ENCODE measurements around the gene HPD. TPM values are rescaled to one million over a fixed set of nuclear protein-coding genes. Genes with fewer than 3 reads are reported as not detected.
"Not testable (repeated sequence)": the region's sequence is repeated elsewhere in the genome, so short reads cannot be mapped to it uniquely, and the experiment has no call there.

The HPD gene
- total RNA-seq, 4 donors from 2014 or later: 2.0 to 5.0 (median 2.0) TPM; not detected in 1

- in situ Hi-C loops (cut with MboI; ENCODE audit: low sequenced_read_pairs in 4 of 4): loop anchor here in 3 of 4 donors (5.0 to 10.0 kb wide), 3 partner anchors 91 to 99 kb away; partner anchors contain the start of gene PSMD9 (in 3 of the 3)
- H3K36me3 ChIP-seq: no peaks in the 10 kb centered on the region
- peaks cover 55 to 56% of the 10 kb centered on the region in 2 donors for H3K4me1 ChIP-seq
- no peaks in the 10 kb centered on the region for H3K27me3 ChIP-seq
- peak; percentile 47 to 58 for ATAC-seq
- H3K9me3 ChIP-seq: no peaks in the 10 kb centered on the region
- peak; percentile 80 to 88 for DNase-seq
- intact Hi-C loops (cut with DNase I; ENCODE audit: low total_unique reads): loop anchor here (1.0 to 2.0 kb wide), 4 partner anchors 17 to 97 kb away; partner anchors contain the start of genes PSMD9 and TMEM120B
- H3K4me3 ChIP-seq: peak overlapping the region; percentile 56 to 73 (median 59)
- peak; percentile 99 to 100 (median 100) for TF ChIP-seq CTCF (IDR thresholded peaks at IDR 0.05 in 4 of 5, conservative IDR thresholded peaks at IDR 0.05 in 1 of 5)
- no peak for TF ChIP-seq POLR2A (IDR thresholded peaks at IDR 0.05)
- H3K27ac ChIP-seq: peak overlapping the region; percentile 97 to 100 (median 99)
These were observed 64.7 kb downstream of the HPD start for GRCh38 chr12:121793838-121794533.

GRCh38 chr12:121793440-121793837 is 65.2 kb downstream of the HPD start, which contains the start of gene RHOF:
Gene RHOF, minus strand, starts transcription at chr12:121793688. Its CDS starts 55 bp downstream, at chr12:121793633.
- no peak for TF ChIP-seq CTCF (IDR thresholded peaks at IDR 0.05 in 4 of 5, conservative IDR thresholded peaks at IDR 0.05 in 1 of 5)
- no peak for TF ChIP-seq POLR2A (IDR thresholded peaks at IDR 0.05)
- peak within 1 kb of the TSS; percentile 97 to 100 (median 99) for H3K27ac ChIP-seq
- intact Hi-C loops (cut with DNase I; ENCODE audit: low total_unique reads): no loop called here
- H3K4me1 ChIP-seq: peaks cover 51 to 53% of the 10 kb centered on the region in 2 donors
- no peak for DNase-seq
- in situ Hi-C loops (cut with MboI; ENCODE audit: low sequenced_read_pairs in 4 of 4): loop anchor here in 3 of 4 donors (5.0 to 10.0 kb wide), 3 partner anchors 91 to 99 kb away; partner anchors contain the start of gene PSMD9 (in 3 of the 3)
- no peak for ATAC-seq
- no peaks in the 10 kb centered on the region for H3K9me3 ChIP-seq
- no peaks in the 10 kb centered on the region for H3K36me3 ChIP-seq
- peak within 1 kb of the TSS; percentile 56 to 73 (median 59) for H3K4me3 ChIP-seq
- H3K27me3 ChIP-seq: no peaks in the 10 kb centered on the region

- Histone ChIP-seq H3K36me3 (no peaks in the 10 kb centered on the region), H3K4me1 (peaks cover 45 to 46% of the 10 kb centered on the region in 2 donors), H3K27me3 (no peaks in the 10 kb centered on the region), H3K9me3 (no peaks in the 10 kb centered on the region), H3K4me3 (peak overlapping the region in 3 of 4 donors; percentile 56 to 73 (median 59)), H3K27ac (no peak overlapping the region)
- in situ Hi-C loops (cut with MboI; ENCODE audit: low sequenced_read_pairs in 4 of 4) (loop anchor here in 3 of 4 donors (5.0 to 10.0 kb wide), 3 partner anchors 92 to 98 kb away; partner anchors contain the start of gene PSMD9 (in 3 of the 3)), intact Hi-C loops (cut with DNase I; ENCODE audit: low total_unique reads) (no loop called here)
- DNase-seq: no peak
- TF ChIP-seq CTCF (IDR thresholded peaks at IDR 0.05 in 4 of 5, conservative IDR thresholded peaks at IDR 0.05 in 1 of 5) (no peak), POLR2A (IDR thresholded peaks at IDR 0.05) (no peak)
- ATAC-seq: no peak
These were observed 65.8 kb downstream of the HPD start for GRCh38 chr12:121792607-121793439.

- Histone ChIP-seq H3K36me3 (no peaks in the 10 kb centered on the region), H3K9me3 (no peaks in the 10 kb centered on the region), H3K4me1 (peaks cover 39 to 40% of the 10 kb centered on the region in 2 donors), H3K4me3 (no peak overlapping the region), H3K27me3 (no peaks in the 10 kb centered on the region), H3K27ac (no peak overlapping the region)
- TF ChIP-seq CTCF (IDR thresholded peaks at IDR 0.05 in 4 of 5, conservative IDR thresholded peaks at IDR 0.05 in 1 of 5) (no peak), POLR2A (IDR thresholded peaks at IDR 0.05) (no peak)
- in situ Hi-C loops (cut with MboI; ENCODE audit: low sequenced_read_pairs in 4 of 4) (loop anchor here in 3 of 4 donors (5.0 to 10.0 kb wide), 3 partner anchors 93 to 97 kb away; partner anchors contain the start of gene PSMD9 (in 3 of the 3)), intact Hi-C loops (cut with DNase I; ENCODE audit: low total_unique reads) (no loop called here)
- ATAC-seq: no peak
- DNase-seq: no peak
These were observed 66.7 kb downstream of the HPD start for GRCh38 chr12:121791671-121792551.

- in situ Hi-C loops (cut with MboI; ENCODE audit: low sequenced_read_pairs in 4 of 4): loop anchor here in 3 of 4 donors (5.0 to 10.0 kb wide), 3 partner anchors 93 to 96 kb away; partner anchors contain the start of gene PSMD9 (in 3 of the 3)
- ATAC-seq; DNase-seq; intact Hi-C loops (cut with DNase I; ENCODE audit: low total_unique reads); H3K27ac ChIP-seq; H3K9me3 ChIP-seq; H3K36me3 ChIP-seq; H3K4me3 ChIP-seq; H3K27me3 ChIP-seq: not testable (repeated sequence)
- peaks cover 28 to 31% of the 10 kb centered on the region in 2 donors for H3K4me1 ChIP-seq
These were observed 67.9 kb downstream of the HPD start for GRCh38 chr12:121790785-121791184.
